Measurements from ENCODE around the gene SLC34A1.

GRCh38 chr5:177358370-177358819 lies 25.8 kb upstream of the SLC34A1 start:
- TF ChIP-seq CTCF (IDR thresholded peaks at IDR 0.05) (no peak), POLR2A (IDR thresholded peaks at IDR 0.05) (no peak)
